Measurements from ENCODE around the gene CCNL2.

- no peak for TF ChIP-seq CTCF (IDR thresholded peaks at IDR 0.05)
- peak; percentile 73 for TF ChIP-seq EZH2 (IDR thresholded peaks at IDR 0.05; ENCODE audit: borderline replicate concordance, insufficient read depth, low read depth, low read length, poor library complexity, severe bottlenecking)
Observed at GRCh38 chr1:1354271-1355247, 44.6 kb downstream of the CCNL2 start.
